IMR-90 (cell line): Measurements from ENCODE around the gene GNB2.

Experiments
- CTCF ChIP-seq: conservative IDR thresholded peaks from 2 replicates; pipeline ENCODE4 v1.5.1; 2012; ENCODE audit warnings: mild to moderate bottlenecking, low read depth, low read length, improper control_type of control experiment
- MAFK ChIP-seq: IDR thresholded peaks from 2 replicates; pipeline ENCODE4 v1.6.1; 2012; ENCODE audit warnings: low read depth, low read length, improper control_type of control experiment

- peak; percentile 34; the same call in 1 of the 2 replicates for TF ChIP-seq CTCF
- no peak for TF ChIP-seq MAFK
Observed at GRCh38 chr7:100629117-100629716, 44.3 kb upstream of the GNB2 start.
